Testis (tissue), 3 donors: ENCODE data around the gene FHAD1. TPM values are rescaled to one million over a fixed set of nuclear protein-coding genes. Genes with fewer than 3 reads are reported as not detected.

Experiments
- DNase-seq: peaks from one replicate; pipeline ENCODE4 v3.0.0-alpha.2; 2019
- H3K27ac ChIP-seq, 2 donors: fragments of 200-600 bp; sonication (generic); one replicate each; pipeline ENCODE4 v1.5.1; 2019
- H3K27me3 ChIP-seq: fragments of 200-600 bp; sonication (generic); one replicate; pipeline ENCODE4 v1.5.1; 2019
- H3K36me3 ChIP-seq: fragments of 200-600 bp; sonication (generic); one replicate; pipeline ENCODE4 v1.5.1; 2017; ENCODE audit warnings: low read depth; ENCODE audit errors: missing control alignments
- H3K4me1 ChIP-seq: fragments of 200-600 bp; sonication (generic); one replicate; pipeline ENCODE4 v1.5.1; 2019
- H3K4me3 ChIP-seq, 2 donors: fragments of 200-600 bp; sonication (generic); one replicate each; pipeline ENCODE4 v1.5.1; 2017 to 2019
- H3K9me3 ChIP-seq: fragments of 200-600 bp; sonication (generic); one replicate; pipeline ENCODE4 v1.5.1; 2017
- CTCF ChIP-seq, 3 experiments: fragments of 450-650 bp in 2 of 3; fragments of 200-600 bp in 1 of 3; sonication (generic) in 1 of 3; IDR thresholded peaks; one replicate each; pipeline ENCODE4 v1.5.1; 2016 to 2019; ENCODE audit warnings: antibody characterized with exemption in 3 of 3, mild to moderate bottlenecking in 2 of 3, moderate library complexity in 1 of 3
- POLR2A ChIP-seq: fragments of 450-650 bp; IDR thresholded peaks from one replicate; pipeline ENCODE4 v1.6.1; 2017; ENCODE audit warnings: antibody characterized with exemption, mild to moderate bottlenecking, moderate library complexity
- WGBS, 2 donors: methylation state at CpG; one replicate each; pipeline ENCODE4 v1.1.5; 2018; 5-methylcytosine and 5-hydroxymethylcytosine counted together
- intact Hi-C: fragments of 100-400 bp; cut with DNase I; formaldehyde crosslinking; loops from one replicate; pipeline ENCODE4 v1.15.1; 2023; ENCODE audit warnings: low total_unique reads
- polyA plus RNA-seq: library from polyadenylated mRNA; stranded (reverse); fragments of 350-450 nt; fragmentation: Illumina TruSeq; extraction: RNeasy Lipid Tissue Mini Kit (QIAGEN cat#74804); gene quantifications from one replicate; pipeline ENCODE4 v1.2.3, GENCODE V29; 2014; ENCODE audit warnings: low read depth, low replicate concordance; ENCODE audit not compliant: insufficient read depth
- total RNA-seq, 2 donors: library from RNA; depleted of rRNA; stranded (reverse); fragments of >200 nt; gene quantifications; one replicate each; pipeline ENCODE4 v1.2.3, GENCODE V29; 2016

FHAD1 gene
- total and polyA plus RNA-seq, 3 donors from 2014 or later = 22.0 to 73.3 (median 59.0) TPM

- Histone ChIP-seq H3K4me1 (peaks cover 8% of the 10 kb centered on the region), H3K4me3 (no peak overlapping the region), H3K27ac (no peak overlapping the region), H3K36me3 (no peaks in the 10 kb centered on the region), H3K9me3 (no peaks in the 10 kb centered on the region), H3K27me3 (no peaks in the 10 kb centered on the region)
- 79 to 89% methylated on average over 12 to 13 of the region's 13 CpGs for whole genome bisulfite sequencing, 2 donors
- no peak for DNase-seq
- TF ChIP-seq POLR2A = no peak
- TF ChIP-seq CTCF (IDR thresholded peaks at IDR 0.05) = no peak
- intact Hi-C loops = no loop called here
Observed at GRCh38 chr1:15201849-15202551, 45.0 kb upstream of the FHAD1 start.

GRCh38 chr1:15204931-15205330, 42.1 kb upstream of the FHAD1 start:
- Histone ChIP-seq H3K4me1 (peaks cover 14% of the 10 kb centered on the region), H3K27me3 (no peaks in the 10 kb centered on the region), H3K4me3 (no peak overlapping the region), H3K36me3 (no peaks in the 10 kb centered on the region), H3K27ac (no peak overlapping the region), H3K9me3 (no peaks in the 10 kb centered on the region)
- intact Hi-C loops = no loop called here
- no peak for TF ChIP-seq POLR2A
- TF ChIP-seq CTCF (IDR thresholded peaks at IDR 0.05) = no peak
- no peak for DNase-seq
- WGBS, 2 donors = 91 to 94% methylated on average over 6 to 7 of the region's 7 CpGs

- Histone ChIP-seq H3K36me3 (no peaks in the 10 kb centered on the region), H3K27ac (no peak overlapping the region), H3K9me3 (no peaks in the 10 kb centered on the region), H3K27me3 (no peaks in the 10 kb centered on the region), H3K4me3 (no peak overlapping the region), H3K4me1 (peaks cover 20% of the 10 kb centered on the region)
- TF ChIP-seq CTCF (IDR thresholded peaks at IDR 0.05) (no peak), POLR2A (no peak)
- intact Hi-C loops = no loop called here
- no peak for DNase-seq
- 86 to 89% methylated on average over 11 to 12 of the region's 12 CpGs for WGBS, 2 donors
Observed at GRCh38 chr1:15205586-15206346, 41.3 kb upstream of the FHAD1 start.

- intact Hi-C loops = no loop called here
- TF ChIP-seq CTCF (IDR thresholded peaks at IDR 0.05) = no peak
- no peak for TF ChIP-seq POLR2A
- Histone ChIP-seq H3K27me3 (no peaks in the 10 kb centered on the region), H3K36me3 (no peaks in the 10 kb centered on the region), H3K4me1 (peaks cover 27% of the 10 kb centered on the region), H3K9me3 (no peaks in the 10 kb centered on the region), H3K27ac (no peak overlapping the region), H3K4me3 (no peak overlapping the region)
- DNase-seq = no peak
- 63 to 71% methylated on average over 8 of the region's 8 CpGs for WGBS, 2 donors
Observed at GRCh38 chr1:15206418-15207030, 40.5 kb upstream of the FHAD1 start.
